Measurements from ENCODE around the gene KRTAP1-4. TPM values are rescaled to one million over a fixed set of nuclear protein-coding genes. Genes with fewer than 3 reads are reported as not detected.

The KRTAP1-4 gene
- total RNA-seq, 1 experiment from 2014 or later: not detected

DNA sequence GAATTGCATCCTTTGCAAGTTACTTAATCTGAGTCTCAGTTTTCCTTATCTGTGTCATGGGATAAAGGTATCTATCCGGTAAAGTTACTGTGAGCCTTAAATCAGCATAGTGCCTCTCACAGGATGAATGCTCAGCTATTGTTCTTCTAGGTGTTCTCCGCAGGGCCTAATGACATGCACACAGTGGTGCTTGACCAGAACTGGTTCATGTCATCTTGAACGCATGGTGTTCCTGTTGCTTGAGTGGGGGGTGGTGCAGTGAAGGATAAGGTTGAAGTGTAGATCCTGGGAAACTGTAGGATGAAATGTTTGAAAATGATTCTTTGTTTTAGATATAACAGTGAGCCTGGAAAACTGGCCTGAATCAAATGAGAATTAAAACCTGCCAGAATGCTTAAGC is 49.9 kb downstream of the KRTAP1-4 start:
- no peaks in the 10 kb centered on the region for H3K4me1 ChIP-seq (ENCODE audit: insufficient read depth, low read length, poor library complexity, severe bottlenecking)
- no peaks in the 10 kb centered on the region for H3K27me3 ChIP-seq (replicated peaks; ENCODE audit: insufficient read depth, low read depth, low read length, poor library complexity)
- no peak for DNase-seq (ENCODE audit: low spot score)
- TF ChIP-seq EZH2 (IDR thresholded peaks at IDR 0.05; ENCODE audit: borderline replicate concordance, low read depth, low read length, poor library complexity, severe bottlenecking) (no peak), CTCF (conservative IDR thresholded peaks at IDR 0.05; ENCODE audit: low read depth, low read length) (no peak)
- no TSS peak for BruUV-seq (replicated peaks)
- CTCF ChIA-PET: no interaction called here
- H3K9me3 ChIP-seq (ENCODE audit: low read depth, low read length, poor library complexity, severe bottlenecking): no peaks in the 10 kb centered on the region
- H3K4me3 ChIP-seq (ENCODE audit: low read depth, low read length, poor library complexity, severe bottlenecking): no peak overlapping the region
- H3K36me3 ChIP-seq (ENCODE audit: insufficient read depth, low read length, poor library complexity, severe bottlenecking): no peaks in the 10 kb centered on the region
- H3K27ac ChIP-seq (ENCODE audit: low read depth, low read length, poor library complexity, severe bottlenecking): no peak overlapping the region
- intact Hi-C loops (cut with micrococcal nuclease; ENCODE audit: unreplicated experiment): no loop called here
- POLR2A ChIA-PET (ENCODE audit: low non-redundant PET): no interaction called here

Other genes with a start within 250 kb of the KRTAP1-4 start
- gene KRT27, start 247.6 kb downstream of the KRTAP1-4 start, total RNA-seq (2021): not detected in 2 replicates
- gene KRT28, start 230.2 kb downstream of the KRTAP1-4 start, total RNA-seq (2021): not detected in 2 replicates
- 35.0 and 36.2 TPM in 2 replicates for gene KRT10, start 207.6 kb downstream of the KRTAP1-4 start, total RNA-seq (2021)
- not detected in 2 replicates for gene KRT12, start 163.0 kb downstream of the KRTAP1-4 start, total RNA-seq (2021)
- not detected in 2 replicates for gene KRT20, start 145.0 kb downstream of the KRTAP1-4 start, total RNA-seq (2021)
- not detected in 2 replicates for gene KRT23, start 92.5 kb downstream of the KRTAP1-4 start, total RNA-seq (2021)
- not detected in 2 replicates for gene KRT39, start 63.2 kb downstream of the KRTAP1-4 start, total RNA-seq (2021)
- 0.98 and 1.1 TPM in 2 replicates for gene KRT40, start 45.9 kb downstream of the KRTAP1-4 start, total RNA-seq (2021)
- gene KRTAP3-3, start 36.0 kb downstream of the KRTAP1-4 start, total RNA-seq (2021): not detected in 2 replicates
- gene KRTAP3-2, start 30.3 kb downstream of the KRTAP1-4 start, total RNA-seq (2021): not detected in 2 replicates
- gene KRTAP3-1, start 21.1 kb downstream of the KRTAP1-4 start, total RNA-seq (2021): not detected in 2 replicates
- gene KRTAP1-5, start 3.0 kb downstream of the KRTAP1-4 start, total RNA-seq (2021): not detected in 2 replicates
- gene KRTAP1-3, start 4.7 kb upstream of the KRTAP1-4 start, total RNA-seq (2021): not detected in 2 replicates
- not detected in 2 replicates for gene KRTAP1-1, start 11.3 kb upstream of the KRTAP1-4 start, total RNA-seq (2021)
- gene KRTAP2-1, start 17.1 kb upstream of the KRTAP1-4 start, total RNA-seq (2021): not detected in 2 replicates
- not detected in 2 replicates for gene KRTAP2-2, start 25.0 kb upstream of the KRTAP1-4 start, total RNA-seq (2021)
- gene KRTAP2-3, start 29.9 kb upstream of the KRTAP1-4 start, total RNA-seq (2021): not detected in 2 replicates
- not detected in 2 replicates for gene KRTAP2-4, start 35.7 kb upstream of the KRTAP1-4 start, total RNA-seq (2021)
- gene KRTAP4-7, start 54.0 kb upstream of the KRTAP1-4 start, total RNA-seq (2021): not detected in 2 replicates
- not detected in 2 replicates for gene KRTAP4-8, start 67.9 kb upstream of the KRTAP1-4 start, total RNA-seq (2021)
- gene KRTAP4-16, start 72.0 kb upstream of the KRTAP1-4 start, total RNA-seq (2021): not detected in 2 replicates
- gene KRTAP4-9, start 75.2 kb upstream of the KRTAP1-4 start, total RNA-seq (2021): 1.0 and 1.2 TPM in 2 replicates
- not detected in 2 replicates for gene KRTAP4-11, start 88.2 kb upstream of the KRTAP1-4 start, total RNA-seq (2021)
- not detected in 2 replicates for gene KRTAP4-12, start 94.0 kb upstream of the KRTAP1-4 start, total RNA-seq (2021)
- gene KRTAP4-6, start 110.3 kb upstream of the KRTAP1-4 start, total RNA-seq (2021): not detected in 2 replicates
- gene KRTAP4-5, start 119.6 kb upstream of the KRTAP1-4 start, total RNA-seq (2021): not detected in 2 replicates
- not detected in 2 replicates for gene KRTAP4-4, start 130.6 kb upstream of the KRTAP1-4 start, total RNA-seq (2021)
- gene KRTAP4-3, start 138.0 kb upstream of the KRTAP1-4 start, total RNA-seq (2021): not detected in 2 replicates
- gene KRTAP4-2, start 148.0 kb upstream of the KRTAP1-4 start, total RNA-seq (2021): not detected in 2 replicates
- gene KRTAP4-1, start 154.7 kb upstream of the KRTAP1-4 start, total RNA-seq (2021): not detected in 2 replicates
- gene KRTAP9-1, start 159.7 kb upstream of the KRTAP1-4 start, total RNA-seq (2021): not detected in 2 replicates
- gene KRTAP9-2, start 196.5 kb upstream of the KRTAP1-4 start, total RNA-seq (2021): not detected in 2 replicates
- gene KRTAP9-3, start 202.3 kb upstream of the KRTAP1-4 start, total RNA-seq (2021): not detected in 2 replicates
- gene KRTAP9-8, start 207.8 kb upstream of the KRTAP1-4 start, total RNA-seq (2021): not detected in 2 replicates
- gene KRTAP9-4, start 219.5 kb upstream of the KRTAP1-4 start, total RNA-seq (2021): not detected in 2 replicates
- not detected in 2 replicates for gene KRTAP9-9, start 225.2 kb upstream of the KRTAP1-4 start, total RNA-seq (2021)
- not detected in 2 replicates for gene KRTAP9-6, start 235.2 kb upstream of the KRTAP1-4 start, total RNA-seq (2021)
- gene KRTAP9-7, start 245.5 kb upstream of the KRTAP1-4 start, total RNA-seq (2021): not detected in 2 replicates